Myocyte (in vitro differentiated cells): Measurements from ENCODE around the gene MEF2C. TPM values are rescaled to one million over a fixed set of nuclear protein-coding genes. Genes with fewer than 3 reads are reported as not detected.

Experiments used
- DNase-seq: peaks from one replicate; pipeline ENCODE4 v3.0.0-alpha.2; 2012; ENCODE audit warnings: low read depth
- total RNA-seq: library from RNA; depleted of rRNA; stranded (reverse); fragments of >200 nt; gene quantifications from 2 replicates; pipeline ENCODE4 v1.2.3, GENCODE V29; 2014

MEF2C gene
- total RNA-seq, 1 donor from 2014 or later: 364 TPM

DNA sequence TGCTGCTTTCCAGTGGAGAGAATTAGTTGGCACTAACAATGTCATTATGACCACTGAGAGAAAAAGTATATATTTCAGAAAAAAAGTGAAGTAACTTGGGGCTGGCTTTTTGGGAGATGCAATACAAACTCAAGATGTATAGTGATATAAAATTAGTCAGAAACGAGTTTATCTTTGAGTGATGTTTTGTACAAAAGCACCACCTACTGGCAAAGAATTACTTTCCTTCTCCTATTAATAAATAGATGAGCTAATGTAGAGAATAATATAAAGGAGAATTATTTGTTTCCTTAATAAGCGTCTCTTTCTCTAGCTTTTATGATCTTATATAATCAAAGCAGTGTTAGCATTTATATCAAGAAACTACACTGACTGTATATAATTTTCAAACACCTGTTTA lies 158.8 kb downstream of the MEF2C start:
- no peak for DNase-seq

DNA sequence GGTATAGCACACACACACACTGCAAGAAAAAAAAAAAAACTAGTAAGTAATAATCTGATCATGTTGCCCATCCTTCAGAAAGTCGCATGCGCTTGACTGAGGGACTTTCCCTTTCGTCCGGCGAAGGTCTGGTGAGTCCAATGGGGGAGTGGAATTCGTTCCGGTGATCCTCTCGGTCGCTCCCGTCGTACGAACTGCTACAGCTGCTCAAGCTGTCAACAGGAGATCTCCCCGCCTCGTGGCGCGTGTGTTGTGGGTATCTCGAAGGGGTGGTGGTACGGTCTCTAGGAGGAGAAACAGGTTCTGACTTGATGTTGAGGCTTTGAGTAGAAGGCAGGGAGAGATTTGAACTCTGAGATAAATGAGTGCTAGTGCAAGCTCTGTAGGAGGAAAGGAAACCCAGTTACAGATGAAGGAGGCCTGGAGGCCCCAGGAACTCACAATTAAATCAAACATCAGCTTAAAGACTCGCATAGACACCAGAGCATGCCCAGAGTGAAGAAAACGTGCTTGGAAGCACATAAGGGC lies 160.4 kb downstream of the MEF2C start:
- no peak for DNase-seq

- no peak for DNase-seq
These were observed 163.6 kb downstream of the MEF2C start for GRCh38 chr5:88719434-88719833.

- DNase-seq: no peak
These were observed 164.2 kb downstream of the MEF2C start for GRCh38 chr5:88718736-88719135.

DNA sequence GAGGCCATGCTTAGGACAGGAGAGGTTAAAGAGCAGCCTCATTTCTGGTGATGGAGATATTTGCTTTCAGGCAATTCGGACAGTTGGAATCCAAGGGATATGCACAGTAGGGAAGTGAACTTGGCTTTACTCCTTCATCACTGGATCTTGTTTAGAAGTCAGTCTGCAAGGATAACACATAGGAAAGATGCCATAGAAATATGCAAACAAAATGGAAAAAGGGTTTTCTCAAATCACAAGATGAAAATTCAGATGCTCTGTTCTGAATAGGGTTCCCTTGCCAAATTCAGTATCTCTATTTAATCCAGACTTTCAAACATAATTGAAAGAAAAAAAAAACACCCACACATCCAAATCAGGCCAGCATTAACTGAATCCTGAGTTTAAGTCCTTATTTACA lies 166.9 kb downstream of the MEF2C start:
- no peak for DNase-seq

- no peak for DNase-seq
These were observed 167.5 kb downstream of the MEF2C start for GRCh38 chr5:88715503-88715902.

- peak; percentile 81 for DNase-seq
These were observed 169.2 kb downstream of the MEF2C start for GRCh38 chr5:88713818-88714217.

- no peak for DNase-seq
These were observed 174.1 kb downstream of the MEF2C start for GRCh38 chr5:88708682-88709398.

- no peak for DNase-seq
These were observed 175.0 kb downstream of the MEF2C start for GRCh38 chr5:88708021-88708420.

- peak; percentile 33 for DNase-seq
These were observed 175.6 kb downstream of the MEF2C start for GRCh38 chr5:88707216-88707965.

DNA sequence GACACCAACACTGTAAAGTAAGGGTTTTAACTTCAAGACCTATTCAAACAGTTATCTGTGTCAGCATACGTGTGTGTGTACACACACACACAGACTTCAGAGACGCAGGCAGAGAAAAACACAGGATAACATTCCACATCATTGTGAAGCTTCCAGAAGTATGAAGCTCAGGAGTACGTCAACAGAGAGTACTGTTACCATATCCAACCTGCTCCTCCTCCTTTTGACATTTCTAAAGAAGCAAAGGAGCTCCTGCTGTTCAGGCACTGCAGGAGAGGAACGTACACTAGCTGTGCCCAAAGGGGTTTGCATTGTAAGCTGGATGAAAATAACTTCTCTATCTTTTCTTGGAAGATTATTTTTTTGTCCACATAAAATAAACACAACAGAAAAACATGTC lies 180.7 kb downstream of the MEF2C start:
- DNase-seq: no peak

DNA sequence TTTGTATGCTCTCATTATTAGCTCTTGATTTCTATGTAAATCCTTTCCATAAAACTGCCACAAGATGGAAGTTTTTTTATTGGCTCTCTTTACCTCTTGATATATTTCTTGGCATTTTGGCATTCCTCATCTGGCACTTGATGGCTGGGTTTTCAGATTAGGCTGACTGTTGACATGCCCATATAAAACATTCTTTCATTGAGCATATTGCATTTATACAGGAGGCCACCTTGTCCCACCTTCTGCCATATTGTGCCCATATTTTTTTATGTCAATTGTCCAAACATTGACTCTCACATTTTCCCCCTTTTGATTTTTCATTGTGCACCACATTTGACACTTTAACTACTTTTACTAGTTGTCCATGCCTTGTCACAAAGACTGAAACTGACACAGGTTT lies 182.9 kb downstream of the MEF2C start:
- DNase-seq: no peak

- no peak for DNase-seq
These were observed 184.7 kb downstream of the MEF2C start for GRCh38 chr5:88698290-88698689.

DNA sequence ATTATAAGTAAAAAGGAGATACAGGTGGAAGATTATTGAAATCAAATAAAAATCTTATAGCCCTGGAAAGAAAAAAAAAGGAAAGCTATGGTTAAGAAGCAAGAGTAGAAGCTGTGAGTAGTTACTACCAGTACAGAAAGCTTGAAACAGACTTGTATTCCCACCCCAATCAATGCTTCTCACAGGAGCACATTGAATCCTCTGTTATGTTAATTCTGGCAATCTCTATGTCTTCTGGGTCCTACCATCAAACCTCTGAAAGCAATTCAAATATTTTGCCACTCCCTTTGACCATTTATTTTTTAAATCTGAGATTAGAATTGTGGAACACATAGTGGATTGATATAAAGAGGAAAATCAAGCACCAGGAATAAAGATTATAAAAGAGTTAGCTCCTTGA lies 186.5 kb downstream of the MEF2C start:
- no peak for DNase-seq

- no peak for DNase-seq
These were observed 187.1 kb downstream of the MEF2C start for GRCh38 chr5:88695931-88696330.

GRCh38 chr5:88695232-88695631 lies 187.8 kb downstream of the MEF2C start:
- no peak for DNase-seq

DNA sequence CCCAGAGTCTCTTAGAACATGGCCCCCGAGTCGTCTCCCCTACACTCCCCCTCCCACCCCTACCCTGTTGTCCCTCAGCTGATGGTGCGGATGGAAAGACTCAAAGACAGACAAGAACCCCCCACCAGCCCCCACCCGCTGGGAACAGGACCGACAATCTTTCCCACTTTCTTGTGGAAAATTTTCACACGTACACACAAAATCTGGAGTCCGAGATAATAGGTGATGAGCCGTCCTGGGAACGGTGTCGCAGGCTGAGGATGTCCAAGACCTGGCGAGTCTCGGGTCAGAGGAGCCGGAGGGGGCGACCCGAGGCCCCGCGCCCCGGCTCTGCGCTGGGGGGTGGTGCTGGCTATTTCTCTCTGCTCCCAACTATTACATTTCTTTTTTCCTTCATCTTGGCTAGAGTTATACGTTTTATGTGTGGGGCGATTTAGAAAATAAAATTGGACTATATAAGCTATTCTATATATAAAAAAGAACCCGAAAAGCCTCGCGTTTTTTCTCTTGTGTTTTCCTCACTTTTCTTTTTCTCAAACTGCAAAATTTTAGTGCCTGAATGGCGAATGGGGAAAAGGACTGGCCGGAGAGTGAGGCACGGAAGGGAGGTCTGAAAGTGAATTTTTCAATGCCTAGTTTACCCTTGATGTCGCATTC lies 188.8 kb downstream of the MEF2C start:
- no peak for DNase-seq

DNA sequence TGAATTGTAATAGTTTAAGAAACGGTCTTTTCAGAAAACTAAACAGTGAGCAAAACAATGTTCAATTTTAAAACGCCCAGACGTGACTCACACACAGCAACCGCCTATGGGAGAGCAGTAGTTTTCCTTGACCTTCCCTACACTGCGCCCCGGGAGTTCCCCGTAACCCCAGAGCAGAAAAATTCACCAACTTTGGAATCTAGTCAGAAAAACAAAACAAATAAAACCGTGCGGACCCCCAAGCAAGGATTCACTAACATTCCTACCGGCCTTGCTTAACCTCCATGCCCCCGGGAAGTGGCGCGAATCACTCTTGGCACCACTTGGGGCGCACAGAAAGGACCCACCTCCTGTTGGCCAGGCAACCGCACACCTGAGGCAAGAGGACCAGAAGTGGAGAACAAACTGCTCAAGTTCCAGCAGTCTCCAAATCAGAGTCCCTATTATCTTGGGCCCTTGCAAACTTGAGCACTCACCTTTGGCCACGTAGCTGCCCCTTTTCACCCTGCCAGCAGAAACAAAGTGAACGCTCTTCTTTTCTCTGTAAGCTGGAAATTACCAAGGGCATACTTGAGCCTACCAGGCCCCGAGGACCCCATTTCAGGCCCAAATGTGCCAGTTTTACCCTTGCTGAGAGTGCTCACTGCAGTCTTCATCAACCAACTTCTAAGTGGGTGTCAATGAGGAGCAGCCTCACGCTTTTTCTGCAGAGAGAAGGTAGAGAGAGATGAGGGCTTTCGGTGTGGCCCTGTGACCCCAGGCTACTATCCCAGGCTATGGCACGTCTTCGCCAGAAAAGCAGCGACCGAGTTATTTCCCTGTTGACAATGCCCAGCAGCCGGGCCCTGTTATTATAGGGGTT lies 189.7 kb downstream of the MEF2C start:
- DNase-seq: no peak

DNA sequence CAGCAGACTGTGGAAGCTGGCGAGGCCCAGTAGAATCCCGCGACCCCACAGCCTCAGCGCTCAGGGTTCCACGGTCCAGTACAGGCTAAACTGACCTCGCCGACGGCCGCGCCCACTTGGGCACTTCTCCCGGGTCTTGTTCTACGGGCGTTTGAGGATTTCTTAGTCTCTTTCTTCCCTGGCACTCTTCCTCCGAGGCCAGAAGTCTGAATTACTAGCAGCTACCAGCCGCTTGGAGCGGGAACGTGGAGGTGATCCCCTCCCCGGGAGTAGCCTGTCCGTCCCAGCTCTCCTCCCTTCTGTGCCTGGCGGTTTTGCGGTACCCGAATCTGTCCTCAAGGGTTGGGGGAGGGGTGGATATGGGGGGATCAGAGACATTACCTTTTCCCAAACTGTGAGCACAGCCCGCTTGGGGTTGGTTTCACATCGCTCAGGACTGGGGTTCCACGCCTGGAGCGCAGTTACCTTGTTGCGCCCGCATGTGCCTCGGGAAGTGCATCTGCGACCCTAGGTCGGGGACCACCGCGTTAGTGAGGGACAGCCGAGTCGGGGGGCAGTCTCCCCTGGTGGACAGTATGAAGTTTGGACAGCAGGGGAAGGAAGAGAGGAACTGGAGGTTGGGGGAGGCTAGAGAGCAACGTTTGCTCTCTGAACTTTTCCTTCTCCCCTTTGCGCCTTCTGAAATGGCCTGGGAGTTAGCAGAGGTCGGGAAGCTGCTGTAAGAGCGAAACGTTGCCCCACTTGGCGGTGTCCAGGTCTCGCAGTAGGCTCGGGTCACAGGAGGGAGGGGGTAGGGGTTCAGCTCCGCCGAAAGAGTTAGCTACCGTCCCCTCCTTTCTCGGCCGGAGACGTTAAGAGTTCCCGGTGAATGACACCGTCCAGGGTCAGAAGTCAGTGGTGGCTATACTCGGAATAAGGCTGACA lies 190.8 kb downstream of the MEF2C start:
- no peak for DNase-seq

DNA sequence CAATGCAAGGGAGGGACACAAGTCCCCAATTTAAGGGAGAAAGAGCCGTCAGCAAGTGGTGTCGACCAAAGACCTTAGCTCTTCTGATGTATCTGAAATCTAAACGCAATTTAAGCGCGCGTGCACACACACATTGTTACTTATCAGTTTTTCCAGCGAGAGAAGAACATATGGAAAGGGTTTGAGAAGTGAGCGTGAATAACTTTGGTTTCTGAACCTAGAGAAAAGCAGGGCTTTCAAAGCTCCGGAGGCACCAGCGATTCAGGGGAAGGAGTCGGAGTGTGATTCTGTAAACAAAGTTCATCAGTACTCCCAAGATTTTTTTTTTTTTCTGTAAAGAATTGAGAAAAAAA lies 191.8 kb downstream of the MEF2C start:
- DNase-seq: no peak
